HG03558 (cell line): ENCODE results near the gene MAN2A1.
"Not testable (repeated sequence)": the region's sequence is repeated elsewhere in the genome, so short reads cannot be mapped to it uniquely, and the experiment has no call there.

Source experiments
- ATAC-seq: cut with Tn5 transposase; IDR thresholded peaks from one replicate; pipeline ENCODE4 v1.9.1; 2021; ENCODE audit warnings: moderate number of reproducible peaks; ENCODE audit not compliant: unreplicated experiment; ENCODE audit errors: extremely low read depth

Gene MAN2A1

DNA sequence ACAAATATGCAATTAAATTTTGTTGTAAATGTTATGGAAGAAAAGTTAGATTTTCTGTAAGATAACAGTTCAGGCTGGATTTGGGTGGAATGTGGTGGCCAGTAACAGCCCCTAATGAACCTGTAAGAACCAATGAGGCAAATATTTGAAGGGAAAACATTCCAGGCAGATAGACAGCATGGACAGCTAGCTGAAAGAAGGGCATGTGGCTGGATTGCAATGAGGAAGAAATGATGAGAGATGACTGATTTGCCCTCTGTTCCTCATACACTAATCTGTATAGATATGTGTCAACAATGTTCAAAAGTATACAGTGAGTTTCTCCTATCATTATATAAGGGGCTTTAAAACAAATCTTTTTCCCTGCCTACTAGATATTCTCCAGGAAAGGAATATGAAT, 58.8 kb downstream of the MAN2A1 start:
- no peak for ATAC-seq

DNA sequence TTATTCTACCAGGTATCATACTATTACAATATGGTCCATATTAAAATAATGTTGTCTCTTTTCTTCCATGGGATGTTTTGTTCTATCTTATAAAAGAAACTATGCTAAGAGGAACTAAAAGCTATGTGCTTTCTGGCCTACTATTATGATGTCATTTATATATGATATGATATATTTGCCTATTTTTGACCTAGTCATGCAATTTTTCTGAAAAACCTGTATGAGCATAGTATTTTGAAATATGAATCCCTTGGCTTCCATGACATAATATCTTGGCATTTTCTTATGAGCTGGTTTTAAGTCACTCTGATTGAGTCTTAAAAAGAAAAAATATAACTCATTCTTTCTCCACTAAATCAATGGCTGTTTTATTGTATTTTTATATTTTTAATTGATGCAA, 60.7 kb downstream of the MAN2A1 start:
- ATAC-seq, result no peak

DNA sequence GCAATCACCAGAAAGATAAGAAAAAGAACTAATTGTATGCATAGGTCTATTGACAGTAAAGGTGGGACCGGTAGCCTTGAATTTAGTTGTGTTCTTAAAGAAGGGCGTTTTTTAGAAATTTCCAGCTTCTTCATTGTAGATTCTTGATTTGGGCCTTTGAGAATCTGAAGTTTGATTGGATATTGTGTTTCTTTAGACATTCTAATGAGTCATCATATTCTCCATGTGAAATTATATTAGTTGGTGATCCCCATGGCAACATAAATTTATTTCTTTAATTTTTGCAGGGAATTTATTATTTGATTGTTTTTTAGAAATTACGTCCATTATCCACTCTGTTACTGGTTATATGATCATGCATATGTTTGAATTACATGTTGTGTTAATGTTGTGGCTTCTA, 63.6 kb downstream of the MAN2A1 start:
- ATAC-seq, result no peak

DNA sequence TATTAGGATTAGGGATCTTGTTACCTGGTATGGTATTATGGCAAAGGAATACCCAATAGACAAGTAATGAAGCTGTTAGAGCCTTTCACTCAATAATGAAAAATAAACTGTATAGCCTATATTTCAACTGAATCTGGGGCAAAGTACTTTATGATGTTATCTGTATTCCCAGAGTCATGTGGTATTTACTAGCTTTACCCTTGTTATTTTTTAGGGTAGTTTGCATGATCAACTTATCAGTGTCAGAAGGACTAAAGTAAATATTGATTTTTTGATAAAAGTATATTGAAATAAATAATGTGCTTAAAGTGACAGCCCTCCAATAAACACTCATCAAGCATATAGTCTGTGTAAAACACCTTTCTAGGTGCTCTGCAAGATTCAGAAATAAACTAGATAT, 64.6 kb downstream of the MAN2A1 start:
- ATAC-seq, result no peak

DNA sequence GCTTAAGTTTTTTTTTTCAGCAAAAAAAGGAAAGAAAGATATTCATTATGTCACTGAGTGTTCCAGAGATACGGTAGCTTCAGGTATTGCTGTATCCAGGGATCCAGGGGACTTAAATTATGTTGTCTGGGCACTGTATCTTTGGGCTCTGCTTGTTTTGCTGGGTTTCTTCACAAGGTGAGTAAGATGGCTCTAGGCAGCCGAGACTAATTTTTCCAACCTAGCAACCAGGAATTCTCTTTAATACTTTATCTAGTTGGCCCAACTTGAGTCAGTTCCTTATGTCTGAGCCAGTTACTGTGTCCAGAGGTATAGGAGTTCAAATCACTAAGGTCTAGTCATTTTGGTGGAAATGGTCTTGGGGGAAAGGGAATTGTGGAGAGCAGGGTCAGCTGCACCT, 66.0 kb downstream of the MAN2A1 start:
- no peak for ATAC-seq

DNA sequence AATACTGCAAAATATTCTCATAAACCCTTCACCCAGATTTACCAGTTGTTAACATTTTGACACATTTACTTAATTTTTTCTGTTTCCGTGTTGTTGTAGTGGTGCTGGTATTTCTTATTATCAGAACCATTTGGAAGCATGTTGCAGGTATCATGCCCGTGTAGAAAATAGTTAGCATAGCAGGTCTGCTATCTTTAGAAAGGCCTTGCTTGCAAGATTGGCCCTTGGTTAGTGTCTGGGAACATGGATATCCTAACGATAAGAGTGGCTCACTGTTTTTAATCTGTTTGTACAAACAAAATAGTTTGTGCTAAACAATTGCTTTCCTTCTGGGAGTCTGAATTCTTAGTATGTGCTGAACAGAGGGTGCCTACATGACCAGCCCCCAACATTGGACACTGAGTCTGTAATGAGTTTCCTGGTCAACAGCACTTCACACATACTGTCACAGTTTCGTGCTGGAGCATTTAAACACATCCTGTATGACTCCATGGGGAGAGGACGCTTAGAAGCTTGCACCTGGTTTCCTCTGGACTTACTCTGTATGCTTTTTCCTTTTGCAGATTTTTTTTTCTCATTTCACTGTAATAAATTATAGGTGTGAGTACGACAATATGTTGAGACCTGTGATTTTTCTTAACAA, 66.9 kb downstream of the MAN2A1 start:
- no peak for ATAC-seq

DNA sequence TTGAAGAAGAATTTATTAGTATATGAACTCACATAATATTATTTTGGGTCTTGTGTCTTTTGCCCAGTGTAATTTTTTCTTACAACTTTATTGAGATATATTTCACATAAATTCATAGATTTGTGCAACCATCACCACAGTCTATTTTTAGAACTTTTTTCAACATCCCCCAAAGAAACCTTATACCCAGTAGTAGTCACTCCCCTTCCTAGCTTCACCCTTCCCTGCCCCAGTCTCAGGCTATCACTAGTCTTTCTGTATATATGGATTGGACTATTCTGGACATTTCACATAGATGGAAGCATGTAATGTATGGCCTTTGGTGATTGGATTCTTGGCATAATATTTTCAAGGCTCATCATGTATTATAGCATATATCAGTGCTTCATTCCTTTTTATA, 67.8 kb downstream of the MAN2A1 start:
- ATAC-seq, result no peak

DNA sequence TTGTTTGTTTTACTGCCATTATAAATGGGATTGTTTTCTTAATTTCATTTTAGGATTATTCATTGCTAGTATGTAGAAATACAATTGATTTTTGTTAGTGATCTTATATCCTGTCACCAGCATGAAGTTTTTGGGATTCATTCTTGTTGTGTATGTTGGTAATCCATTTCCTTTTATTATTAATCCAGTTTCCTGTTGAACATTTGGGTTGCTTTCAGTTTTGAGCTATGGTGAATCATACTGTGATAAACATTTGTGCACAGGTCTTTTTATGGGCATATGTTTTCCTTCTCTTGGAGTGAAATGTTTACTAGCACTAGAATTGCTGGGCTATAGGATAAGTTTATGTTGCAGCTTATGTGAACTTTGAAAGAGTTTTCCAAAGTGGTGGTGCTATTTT, 69.6 kb downstream of the MAN2A1 start:
- ATAC-seq, result peak; percentile 48

DNA sequence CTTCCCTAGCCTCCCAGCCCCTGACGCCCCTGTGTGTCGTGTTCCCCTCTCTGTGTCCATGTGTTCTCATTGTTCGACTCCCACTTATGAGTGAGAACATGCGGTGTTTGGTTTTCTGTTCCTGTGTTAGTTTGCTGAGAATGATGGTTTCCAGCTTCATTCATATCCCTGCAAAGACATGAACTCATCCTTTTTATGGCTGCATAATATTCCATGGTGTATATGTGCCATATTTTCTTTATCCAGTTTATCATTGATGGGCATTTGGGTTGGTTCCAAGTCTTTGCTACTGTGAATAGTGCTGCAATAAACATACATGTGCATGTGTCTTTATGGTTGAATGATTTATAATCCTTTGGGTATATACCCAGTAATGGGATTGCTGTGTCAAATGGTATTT, 70.4 kb downstream of the MAN2A1 start:
- not testable (repeated sequence) for ATAC-seq

DNA sequence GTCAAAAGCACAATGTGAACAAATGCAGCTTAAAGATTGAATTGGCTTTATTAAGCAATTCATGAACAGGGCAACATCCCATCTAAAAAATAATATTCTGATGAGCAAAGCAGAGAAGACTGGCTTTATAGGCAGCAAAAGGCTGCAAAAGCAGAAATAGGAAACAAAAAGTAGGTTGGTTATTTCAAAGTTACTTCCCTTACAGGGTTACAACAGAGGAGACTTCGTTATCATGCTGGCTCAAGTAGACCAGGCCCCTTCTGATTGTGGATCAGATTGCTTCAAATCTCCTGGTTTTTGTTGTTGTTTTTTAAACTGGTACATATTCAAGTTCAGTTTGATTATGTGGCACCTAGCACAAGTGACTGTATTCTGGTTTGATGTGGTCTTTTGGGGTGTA, 73.1 kb downstream of the MAN2A1 start:
- no peak for ATAC-seq

DNA sequence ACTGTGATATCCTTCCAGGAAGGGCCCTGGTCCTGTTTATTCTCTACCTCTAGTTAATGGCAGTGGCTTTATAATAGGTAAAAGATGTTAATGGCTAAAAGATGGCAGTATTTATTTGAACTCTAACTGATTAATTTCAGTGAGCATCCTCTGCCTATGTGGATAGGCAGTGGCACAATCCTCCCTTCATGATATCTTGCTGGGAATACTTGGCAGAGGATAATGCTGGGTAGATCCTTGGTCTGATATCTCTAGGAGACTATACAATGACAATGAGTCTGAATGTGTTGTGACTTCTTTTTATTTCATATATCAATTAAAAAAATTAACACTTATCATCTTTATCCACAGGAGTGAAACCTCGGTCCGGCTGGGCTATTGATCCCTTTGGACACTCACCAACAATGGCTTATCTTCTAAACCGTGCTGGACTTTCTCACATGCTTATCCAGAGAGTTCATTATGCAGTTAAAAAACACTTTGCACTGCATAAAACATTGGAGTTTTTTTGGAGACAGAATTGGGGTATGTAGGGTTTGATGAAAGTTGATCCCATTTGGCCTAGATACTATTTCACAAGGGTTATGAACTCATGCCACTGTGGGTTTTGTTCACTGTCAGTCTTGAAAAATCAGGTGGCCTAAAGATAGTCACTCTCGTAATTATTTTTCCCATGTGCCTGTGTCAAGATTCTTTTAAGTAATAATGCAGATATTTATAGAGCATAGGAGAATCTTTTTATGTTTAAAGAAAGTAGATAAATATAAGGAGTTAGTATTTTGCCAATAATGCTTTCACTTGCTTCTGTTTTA, 77.7 kb downstream of the MAN2A1 start:
- ATAC-seq, result no peak

DNA sequence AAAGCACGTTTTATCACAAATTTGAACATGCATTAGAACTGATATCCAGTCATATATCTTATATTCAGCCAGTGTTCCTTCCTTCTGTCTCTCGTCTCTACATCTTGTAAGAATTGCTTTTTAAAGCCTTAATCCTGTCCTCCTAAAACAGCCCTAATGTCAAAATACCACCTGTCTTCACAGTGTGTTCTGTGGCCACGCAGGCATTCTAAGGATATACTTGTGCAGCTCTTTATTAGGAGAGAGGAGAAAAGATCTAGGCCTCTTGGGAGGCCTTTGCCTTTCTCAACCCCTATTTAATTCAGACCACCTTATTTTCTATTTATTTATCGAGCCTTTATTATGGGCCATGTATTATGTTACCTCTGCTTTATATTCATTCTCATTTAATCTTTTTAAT, 78.3 kb downstream of the MAN2A1 start:
- no peak for ATAC-seq

DNA sequence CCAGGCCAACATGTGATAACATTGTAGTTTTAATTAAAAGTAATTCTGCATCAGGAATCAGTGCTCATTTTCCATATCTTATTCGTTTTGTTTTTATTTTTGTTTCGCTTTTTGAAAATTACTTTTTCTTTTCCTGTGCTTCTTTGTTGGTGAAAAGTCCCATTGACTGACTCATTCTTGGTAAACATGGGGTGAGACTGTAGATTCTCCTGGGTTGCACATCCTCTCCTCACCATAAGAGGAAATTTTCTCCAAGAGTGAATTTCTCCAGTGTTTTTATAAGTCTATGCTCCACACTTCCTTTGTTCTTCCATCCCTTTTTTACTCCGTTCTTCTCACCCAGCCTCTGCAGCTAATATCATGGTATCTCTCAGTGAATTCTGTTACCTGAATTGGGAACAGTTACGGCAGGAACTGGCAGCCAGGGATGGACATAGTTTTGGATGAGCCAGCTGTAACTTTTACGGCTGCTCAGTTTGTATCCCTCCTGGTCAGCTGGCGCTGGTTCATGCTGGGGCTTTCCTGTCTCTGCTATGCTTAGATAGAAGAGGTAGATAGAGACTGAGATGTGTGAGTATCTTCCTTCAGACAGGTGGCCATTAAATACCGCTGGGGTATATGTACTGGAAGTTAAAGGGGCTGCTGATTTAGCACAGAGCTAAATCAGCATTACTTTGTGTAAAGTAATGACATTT, 80.0 kb downstream of the MAN2A1 start:
- no peak for ATAC-seq

DNA sequence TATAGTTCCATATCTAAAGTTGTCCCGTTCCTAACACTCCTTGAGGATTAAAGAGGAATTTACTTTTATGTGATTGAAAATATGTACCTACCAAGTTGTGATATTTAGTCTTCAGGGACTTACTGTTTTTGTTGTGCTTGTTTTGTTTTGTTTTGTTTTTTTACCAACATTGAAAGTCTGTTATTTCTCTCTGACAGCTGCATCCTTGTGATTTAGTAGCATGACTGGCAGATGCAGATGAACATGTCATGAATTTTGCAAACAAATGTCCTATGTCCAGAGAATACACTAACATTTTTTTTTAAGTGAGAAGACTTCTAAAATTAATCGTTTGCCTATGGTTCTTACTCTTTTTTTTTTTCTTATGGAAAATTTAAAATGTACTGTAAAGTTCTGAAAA, 85.4 kb downstream of the MAN2A1 start:
- no peak for ATAC-seq

DNA sequence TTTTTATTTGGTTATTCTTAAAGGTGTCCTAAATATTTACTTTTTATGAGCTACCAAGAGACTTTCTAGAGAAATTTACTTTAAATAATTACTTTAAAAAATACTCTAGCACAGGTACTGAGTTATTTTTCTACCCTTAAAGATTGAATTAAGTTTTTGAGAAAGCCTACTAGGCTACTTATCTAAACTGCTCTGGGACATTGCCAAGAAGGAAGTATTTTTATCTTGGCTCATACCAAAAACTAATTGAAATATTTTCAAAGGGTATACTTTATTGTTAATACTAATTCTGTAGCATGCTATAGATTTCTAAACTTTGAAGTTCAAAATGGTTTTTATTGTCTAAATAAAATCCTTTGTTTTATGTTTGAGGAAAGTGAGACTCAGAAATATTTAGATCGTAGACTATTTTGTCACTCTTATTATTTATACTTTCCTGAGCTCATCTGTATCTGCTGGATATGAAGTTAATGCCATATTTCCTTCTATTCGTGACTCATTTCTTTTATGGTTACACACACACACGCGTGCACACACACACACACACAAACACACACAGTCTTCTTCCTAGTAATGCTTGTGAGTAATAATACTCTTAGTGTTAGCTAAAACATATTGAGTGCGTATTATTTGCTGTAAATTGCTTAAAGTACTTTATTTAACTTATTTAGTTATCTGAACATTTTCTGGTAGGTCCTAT, 89.5 kb downstream of the MAN2A1 start:
- no peak for ATAC-seq

DNA sequence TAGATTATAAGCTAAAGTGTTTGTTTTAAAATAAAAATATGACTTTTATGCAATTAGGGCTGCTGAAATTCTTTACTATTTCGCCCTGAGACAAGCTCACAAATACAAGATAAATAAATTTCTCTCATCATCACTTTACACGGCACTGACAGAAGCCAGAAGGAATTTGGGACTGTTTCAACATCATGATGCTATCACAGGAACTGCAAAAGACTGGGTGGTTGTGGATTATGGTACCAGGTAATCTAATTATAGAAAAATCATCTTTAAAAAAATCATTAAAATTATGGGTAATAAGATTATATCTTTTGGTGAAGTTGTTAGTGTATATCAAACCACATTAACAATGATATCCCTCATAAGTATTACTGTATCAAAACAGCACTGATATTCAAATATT, 95.0 kb downstream of the MAN2A1 start:
- ATAC-seq, result no peak

DNA sequence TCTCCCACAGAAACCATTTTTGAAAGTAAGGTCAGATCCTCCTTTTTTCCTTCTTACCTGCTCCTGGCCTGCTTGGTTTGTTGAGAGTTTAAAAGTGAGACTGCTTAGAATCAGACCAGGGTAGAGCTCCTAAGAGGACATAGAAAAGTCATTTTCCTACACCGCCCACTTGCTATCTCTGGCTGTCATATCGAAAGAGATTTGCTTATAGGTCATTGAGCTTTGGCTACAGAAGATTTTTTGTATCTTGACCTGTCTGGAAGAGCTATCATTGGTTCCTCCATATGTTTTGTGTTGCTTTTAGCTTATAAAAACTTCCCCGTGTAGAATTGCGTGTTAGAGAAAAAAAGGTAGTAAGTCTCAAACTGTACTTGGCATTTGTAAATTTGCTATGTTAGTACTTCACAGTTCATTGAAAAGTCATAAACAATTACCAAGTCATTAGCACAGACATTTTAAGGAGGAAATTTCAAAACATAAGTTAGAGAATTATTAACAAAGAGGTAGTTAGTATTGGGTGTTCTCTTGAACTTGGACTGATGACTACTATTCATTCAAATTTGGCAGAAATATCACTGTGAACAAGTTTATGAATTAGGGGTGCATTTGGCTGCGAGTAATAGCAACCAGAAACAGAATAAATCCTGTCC, 96.6 kb downstream of the MAN2A1 start:
- no peak for ATAC-seq

DNA sequence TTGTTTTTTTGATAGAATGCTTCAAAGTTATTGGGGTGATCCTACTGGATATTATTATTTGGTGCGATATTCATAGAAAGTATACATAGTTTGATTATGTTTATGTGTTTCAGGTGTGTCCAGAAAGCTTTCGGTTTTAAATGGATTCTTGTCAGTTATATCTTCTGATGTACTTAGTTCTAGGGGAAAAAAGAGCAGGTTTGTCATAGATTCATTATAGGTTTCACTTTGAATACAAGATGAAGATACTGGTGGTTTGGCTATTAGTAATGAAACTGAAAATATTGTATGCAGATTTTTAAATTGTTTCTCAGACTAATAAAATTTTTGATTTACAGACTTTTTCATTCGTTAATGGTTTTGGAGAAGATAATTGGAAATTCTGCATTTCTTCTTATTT, 98.9 kb downstream of the MAN2A1 start:
- ATAC-seq, result peak; percentile 98

DNA sequence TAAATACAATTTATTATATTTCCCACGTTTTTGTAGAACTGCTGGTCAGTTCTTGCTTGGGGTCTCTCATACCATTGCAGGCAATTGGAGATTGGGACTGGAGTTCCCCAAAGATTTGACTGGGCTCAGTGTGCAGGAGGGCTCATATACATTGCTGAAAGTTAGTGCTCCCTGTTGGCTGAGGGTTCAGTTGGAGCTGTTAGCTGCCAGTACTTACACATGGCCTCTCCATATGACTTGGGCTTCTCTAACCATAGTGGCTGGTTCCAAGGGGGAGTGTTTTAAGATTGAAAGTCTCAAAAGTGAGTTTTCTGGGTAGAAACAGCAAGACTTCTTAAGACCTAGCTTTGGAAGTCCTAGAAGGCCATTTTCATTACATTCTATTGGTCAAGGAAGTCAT, 102.9 kb downstream of the MAN2A1 start:
- ATAC-seq, result no peak

DNA sequence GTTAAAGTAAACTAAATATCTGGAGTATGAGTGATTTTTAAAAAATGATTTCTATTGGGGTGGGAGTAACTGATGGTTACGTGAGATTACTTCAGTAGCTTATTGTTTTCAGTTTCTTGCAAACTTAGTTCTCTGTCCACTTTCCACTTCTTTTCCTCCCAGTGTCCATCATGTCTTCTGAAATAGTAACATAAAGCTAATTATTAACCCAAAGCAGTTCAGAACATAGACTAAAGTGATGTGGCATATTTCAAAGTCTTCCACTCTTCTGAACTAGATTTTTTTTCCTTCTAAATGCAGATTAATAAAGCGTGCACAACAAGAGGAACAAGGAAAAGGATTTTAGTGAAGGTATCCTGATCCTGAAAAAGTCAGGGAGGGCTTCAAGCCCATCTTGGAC, 114.1 kb downstream of the MAN2A1 start:
- ATAC-seq, result no peak
